Measurements from ENCODE around the gene ENOSF1.
A peak's percentile ranks its signal among the peaks of the same experiment; 100 is the strongest.

ENOSF1 gene

GRCh38 chr18:634551-635045, 77.8 kb downstream of the ENOSF1 start:
- no peak overlapping the region for H3K4me3 ChIP-seq (ENCODE audit: control insufficient read depth, low read depth, low read length)
- no peak for TF ChIP-seq CTCF (IDR thresholded peaks at IDR 0.05; ENCODE audit: control insufficient read depth, insufficient read depth, low read depth, low read length, missing control alignments)
- DNase-seq (ENCODE audit: low read depth): no peak

DNA sequence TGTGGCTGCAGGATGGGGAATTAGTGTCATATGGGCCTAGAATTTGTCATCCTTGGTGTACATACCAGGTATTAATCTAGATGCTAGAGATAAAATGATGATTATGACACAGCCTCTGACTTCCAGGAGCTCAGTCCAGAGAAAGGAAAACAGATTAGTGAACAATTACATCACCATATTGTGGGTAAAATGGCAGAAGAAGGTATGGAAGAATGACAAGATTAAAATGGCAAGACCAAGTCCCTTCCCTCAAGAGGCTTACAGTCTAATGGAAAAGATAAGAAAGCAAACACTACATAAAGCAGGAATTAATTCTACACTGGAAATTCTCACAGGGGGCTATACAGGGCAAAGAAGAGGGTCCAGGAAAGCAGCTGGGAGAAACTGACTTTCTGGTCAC, 80.9 kb downstream of the ENOSF1 start:
- TF ChIP-seq CTCF (IDR thresholded peaks at IDR 0.05; ENCODE audit: control insufficient read depth, insufficient read depth, low read depth, low read length, missing control alignments): no peak
- no peak for DNase-seq (ENCODE audit: low read depth)
- H3K4me3 ChIP-seq (ENCODE audit: control insufficient read depth, low read depth, low read length): no peak overlapping the region

DNA sequence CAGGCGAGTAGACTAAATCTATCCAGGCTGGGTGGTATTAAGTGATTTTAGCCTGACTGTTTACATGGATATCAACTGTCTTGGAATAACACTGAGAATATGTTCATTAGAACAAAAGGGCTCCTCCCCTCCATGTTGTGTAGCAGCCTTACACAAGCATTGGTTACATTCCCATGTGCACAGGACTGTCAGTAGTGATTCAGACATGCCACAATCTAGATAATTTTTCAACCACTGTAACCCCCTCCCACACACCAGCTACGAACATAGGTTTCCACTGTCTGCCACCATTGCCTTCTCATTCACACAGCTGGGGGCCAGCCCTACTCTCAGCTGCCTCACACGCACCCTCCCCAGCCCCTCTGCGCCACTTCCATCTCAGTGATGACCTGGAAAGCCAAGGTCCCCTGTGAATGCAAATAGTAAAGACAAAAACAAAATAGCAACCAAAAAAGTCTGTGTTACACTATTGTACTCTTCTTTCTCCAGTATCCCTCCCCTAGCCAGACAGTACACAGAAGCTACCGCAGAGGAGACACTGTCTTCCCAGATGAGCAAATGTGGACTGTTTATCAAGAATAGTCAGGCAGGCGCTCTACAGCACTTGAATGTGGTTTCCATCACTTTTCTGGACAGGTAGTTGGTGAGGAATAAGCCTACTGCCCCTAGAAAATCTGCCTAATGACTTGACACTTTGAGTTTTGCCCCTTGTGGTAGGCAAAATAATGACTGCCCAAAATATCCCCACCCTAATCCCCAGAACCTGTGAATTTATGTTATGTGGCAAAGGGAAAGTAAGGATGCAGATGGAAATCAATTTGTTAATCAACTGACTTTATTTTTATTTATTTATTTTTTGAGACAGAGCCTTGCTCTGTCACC, 82.9 kb downstream of the ENOSF1 start:
- H3K4me3 ChIP-seq (ENCODE audit: control insufficient read depth, low read depth, low read length): no peak overlapping the region
- no peak for TF ChIP-seq CTCF (IDR thresholded peaks at IDR 0.05; ENCODE audit: control insufficient read depth, insufficient read depth, low read depth, low read length, missing control alignments)
- DNase-seq (ENCODE audit: low read depth): no peak

DNA sequence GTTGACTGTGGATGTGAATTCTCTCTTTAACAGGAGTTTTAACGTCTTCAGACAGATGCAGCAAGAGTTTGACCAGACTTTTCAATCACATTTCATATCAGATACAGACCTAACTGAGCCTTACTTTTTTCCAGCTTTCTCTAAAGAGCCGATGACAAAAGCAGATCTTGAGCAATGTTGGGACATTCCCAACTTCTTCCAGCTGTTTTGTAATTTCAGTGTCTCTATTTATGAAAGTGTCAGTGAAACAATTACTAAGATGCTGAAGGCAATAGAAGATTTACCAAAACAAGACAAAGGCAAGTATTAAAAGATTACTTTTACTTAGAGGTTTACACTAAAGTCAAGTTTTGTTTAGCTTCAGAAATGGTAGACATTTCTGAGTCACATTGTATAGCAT, 85.2 kb downstream of the ENOSF1 start:
- DNase-seq (ENCODE audit: low read depth): peak; percentile 3
- TF ChIP-seq CTCF (IDR thresholded peaks at IDR 0.05; ENCODE audit: control insufficient read depth, insufficient read depth, low read depth, low read length, missing control alignments): no peak
- no peak overlapping the region for H3K4me3 ChIP-seq (ENCODE audit: control insufficient read depth, low read depth, low read length)

GRCh38 chr18:623761-624620, 88.4 kb downstream of the ENOSF1 start:
- peak; percentile 40 for DNase-seq (ENCODE audit: low read depth)
- TF ChIP-seq CTCF (IDR thresholded peaks at IDR 0.05; ENCODE audit: control insufficient read depth, insufficient read depth, low read depth, low read length, missing control alignments): peak; percentile 80
- H3K4me3 ChIP-seq (ENCODE audit: control insufficient read depth, low read depth, low read length): no peak overlapping the region

GRCh38 chr18:622289-622688, 90.1 kb downstream of the ENOSF1 start:
- TF ChIP-seq CTCF (IDR thresholded peaks at IDR 0.05; ENCODE audit: control insufficient read depth, insufficient read depth, low read depth, low read length, missing control alignments): no peak
- DNase-seq (ENCODE audit: low read depth): no peak
- H3K4me3 ChIP-seq (ENCODE audit: control insufficient read depth, low read depth, low read length): no peak overlapping the region
